Spleen (tissue), 7 donors: ENCODE data around the gene SH3RF3.

Experiments
- POLR2A ChIP-seq, 3 donors: fragments of 450-650 bp; IDR thresholded peaks; one replicate each; pipeline ENCODE4 v1.5.1; 2017; ENCODE audit warnings: antibody characterized with exemption in 3 of 3, mild to moderate bottlenecking in 1 of 3
- POLR2AphosphoS5 ChIP-seq, 3 donors: sonication (generic); formaldehyde crosslinking; IDR thresholded peaks; one replicate each; pipeline ENCODE4 v1.5.1; 2017; ENCODE audit warnings: antibody characterized with exemption in 3 of 3
- TF ChIP-seq, protein P1 (sequence below), 11 experiments: fragments of 200-600 bp in 7 of 11; fragments of 450-650 bp in 4 of 11; sonication (generic) in 4 of 11; IDR thresholded peaks in 8 of 11; conservative IDR thresholded peaks in 3 of 11; 1 replicate in 7 of 11; 2 replicates in 4 of 11; pipeline versions ENCODE4 v1.4.0 to v1.8.0; 2016 to 2021; ENCODE audit warnings: antibody characterized with exemption in 11 of 11, inconsistent platforms in 4 of 11, mild to moderate bottlenecking in 1 of 11
- donor health status: DM: no; HTN: no; CAD: no; lungs with moderate emphysema.
- donor health status: DM: no; HTN: no; CAD: no.
- donor health status: DM: no; HTN: no; CAD: no.

DNA sequence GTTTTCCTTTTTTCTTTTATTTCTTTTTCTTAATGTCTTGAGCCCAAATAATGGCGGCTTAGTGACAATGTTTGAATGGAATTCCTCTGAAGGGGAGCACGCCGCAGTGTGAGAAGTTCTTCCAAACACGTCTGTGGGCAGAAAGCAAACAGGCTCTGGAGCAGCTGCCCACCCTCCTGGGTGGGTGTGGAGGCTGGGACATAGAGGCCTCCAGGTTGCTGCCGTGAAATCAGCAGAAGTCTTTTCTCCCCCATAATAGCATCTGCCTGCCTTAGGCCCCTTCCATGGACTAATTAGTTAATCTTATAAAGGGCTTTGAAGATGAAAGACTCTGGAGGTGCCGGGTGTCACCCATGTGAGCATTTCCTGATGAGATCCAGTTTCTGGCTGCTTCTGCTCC is 213.9 kb downstream of the SH3RF3 start:
- TF ChIP-seq POLR2A (IDR thresholded peaks at IDR 0.05) (no peak), POLR2AphosphoS5 (IDR thresholded peaks at IDR 0.05) (no peak)
- TF ChIP-seq, protein P1, sequence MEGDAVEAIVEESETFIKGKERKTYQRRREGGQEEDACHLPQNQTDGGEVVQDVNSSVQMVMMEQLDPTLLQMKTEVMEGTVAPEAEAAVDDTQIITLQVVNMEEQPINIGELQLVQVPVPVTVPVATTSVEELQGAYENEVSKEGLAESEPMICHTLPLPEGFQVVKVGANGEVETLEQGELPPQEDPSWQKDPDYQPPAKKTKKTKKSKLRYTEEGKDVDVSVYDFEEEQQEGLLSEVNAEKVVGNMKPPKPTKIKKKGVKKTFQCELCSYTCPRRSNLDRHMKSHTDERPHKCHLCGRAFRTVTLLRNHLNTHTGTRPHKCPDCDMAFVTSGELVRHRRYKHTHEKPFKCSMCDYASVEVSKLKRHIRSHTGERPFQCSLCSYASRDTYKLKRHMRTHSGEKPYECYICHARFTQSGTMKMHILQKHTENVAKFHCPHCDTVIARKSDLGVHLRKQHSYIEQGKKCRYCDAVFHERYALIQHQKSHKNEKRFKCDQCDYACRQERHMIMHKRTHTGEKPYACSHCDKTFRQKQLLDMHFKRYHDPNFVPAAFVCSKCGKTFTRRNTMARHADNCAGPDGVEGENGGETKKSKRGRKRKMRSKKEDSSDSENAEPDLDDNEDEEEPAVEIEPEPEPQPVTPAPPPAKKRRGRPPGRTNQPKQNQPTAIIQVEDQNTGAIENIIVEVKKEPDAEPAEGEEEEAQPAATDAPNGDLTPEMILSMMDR (IDR thresholded peaks at IDR 0.05 in 8 of 11, conservative IDR thresholded peaks at IDR 0.05 in 3 of 11) = no peak
